Coronary artery (tissue), 2 donors: ENCODE measurements around the gene CTSO.
"Not testable (repeated sequence)": the region's sequence is repeated elsewhere in the genome, so short reads cannot be mapped to it uniquely, and the experiment has no call there.

Experiments used
- DNase-seq: peaks from one replicate; pipeline ENCODE4 v3.0.0-alpha.2; 2017; ENCODE audit warnings: low spot score
- H3K27ac ChIP-seq, 2 donors: fragments of 200-600 bp; sonication (generic); one replicate each; pipeline ENCODE4 v1.5.1; 2016 to 2019
- H3K4me3 ChIP-seq: fragments of 200-600 bp; sonication (generic); 2 replicates; pipeline ENCODE4 v1.5.1; 2016; ENCODE audit warnings: mild to moderate bottlenecking, moderate library complexity
- TF ChIP-seq, protein P1 (sequence below): fragments of 200-600 bp; sonication (generic); IDR thresholded peaks from one replicate; pipeline ENCODE4 v1.5.1; 2019; ENCODE audit warnings: antibody characterized with exemption

CTSO gene

DNA sequence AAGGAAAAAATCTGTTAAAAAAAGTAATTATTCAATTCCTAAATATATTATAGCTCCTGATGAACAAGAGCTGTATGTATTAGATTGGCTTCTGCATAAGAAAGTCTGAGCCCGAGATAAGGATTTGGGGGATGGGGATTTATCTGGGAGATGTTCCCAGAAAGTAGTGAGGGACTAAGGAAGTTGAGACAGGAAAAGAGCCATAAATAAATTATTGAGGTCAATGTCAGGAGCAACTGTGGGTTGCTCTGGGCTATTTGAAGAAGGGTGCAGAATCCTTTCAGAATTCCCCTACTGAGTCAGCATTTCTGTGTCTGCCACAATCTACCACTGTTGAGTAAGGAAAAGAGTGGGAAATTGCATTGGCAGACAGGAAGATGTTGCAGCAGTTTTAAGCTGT is 53.3 kb downstream of the CTSO start:
- Histone ChIP-seq H3K4me3 (no peak overlapping the region), H3K27ac (no peak overlapping the region)
- TF ChIP-seq, protein P1, sequence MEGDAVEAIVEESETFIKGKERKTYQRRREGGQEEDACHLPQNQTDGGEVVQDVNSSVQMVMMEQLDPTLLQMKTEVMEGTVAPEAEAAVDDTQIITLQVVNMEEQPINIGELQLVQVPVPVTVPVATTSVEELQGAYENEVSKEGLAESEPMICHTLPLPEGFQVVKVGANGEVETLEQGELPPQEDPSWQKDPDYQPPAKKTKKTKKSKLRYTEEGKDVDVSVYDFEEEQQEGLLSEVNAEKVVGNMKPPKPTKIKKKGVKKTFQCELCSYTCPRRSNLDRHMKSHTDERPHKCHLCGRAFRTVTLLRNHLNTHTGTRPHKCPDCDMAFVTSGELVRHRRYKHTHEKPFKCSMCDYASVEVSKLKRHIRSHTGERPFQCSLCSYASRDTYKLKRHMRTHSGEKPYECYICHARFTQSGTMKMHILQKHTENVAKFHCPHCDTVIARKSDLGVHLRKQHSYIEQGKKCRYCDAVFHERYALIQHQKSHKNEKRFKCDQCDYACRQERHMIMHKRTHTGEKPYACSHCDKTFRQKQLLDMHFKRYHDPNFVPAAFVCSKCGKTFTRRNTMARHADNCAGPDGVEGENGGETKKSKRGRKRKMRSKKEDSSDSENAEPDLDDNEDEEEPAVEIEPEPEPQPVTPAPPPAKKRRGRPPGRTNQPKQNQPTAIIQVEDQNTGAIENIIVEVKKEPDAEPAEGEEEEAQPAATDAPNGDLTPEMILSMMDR = no peak
- DNase-seq = no peak

DNA sequence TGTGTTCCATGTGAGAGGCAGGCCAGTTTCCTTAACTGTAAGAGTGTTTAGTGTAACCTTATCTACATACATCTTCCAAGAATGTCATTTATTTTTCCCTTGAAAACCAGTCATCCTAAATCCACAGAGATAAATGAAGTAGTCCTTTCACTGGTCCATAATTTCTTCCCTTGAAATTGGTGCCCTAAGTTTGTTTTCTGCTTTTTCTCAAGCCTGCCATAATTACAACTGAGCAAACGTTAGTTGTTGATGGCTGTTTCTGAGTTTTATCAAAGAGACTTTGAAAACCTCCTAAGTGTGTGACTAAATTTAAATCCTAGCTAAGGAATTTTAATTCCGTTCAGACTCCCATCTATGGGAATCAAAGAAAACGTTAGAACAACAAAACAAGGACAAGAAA is 53.8 kb downstream of the CTSO start:
- Histone ChIP-seq H3K4me3 (no peak overlapping the region), H3K27ac (no peak overlapping the region)
- DNase-seq = no peak
- TF ChIP-seq, protein P1 = no peak

DNA sequence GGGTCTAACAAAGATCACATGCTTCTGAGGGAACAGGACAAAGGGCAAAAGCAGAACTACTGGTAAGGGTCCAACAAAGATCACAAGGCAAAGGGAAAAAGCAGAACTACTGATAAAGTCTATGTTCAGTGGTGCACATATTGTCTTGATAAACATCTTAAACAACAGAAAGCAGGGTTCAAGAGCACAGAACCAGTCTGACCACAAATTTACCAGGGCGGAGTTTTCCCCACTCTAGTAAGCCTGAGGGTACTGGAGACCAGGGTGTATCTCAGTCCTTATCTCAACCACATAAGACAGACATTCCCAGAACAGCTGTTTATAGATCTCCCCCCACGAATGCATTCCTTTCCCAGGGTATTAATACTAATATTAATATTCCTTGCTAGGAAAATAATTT is 55.3 kb downstream of the CTSO start:
- not testable (repeated sequence) for H3K4me3 ChIP-seq, H3K27ac ChIP-seq, DNase-seq

DNA sequence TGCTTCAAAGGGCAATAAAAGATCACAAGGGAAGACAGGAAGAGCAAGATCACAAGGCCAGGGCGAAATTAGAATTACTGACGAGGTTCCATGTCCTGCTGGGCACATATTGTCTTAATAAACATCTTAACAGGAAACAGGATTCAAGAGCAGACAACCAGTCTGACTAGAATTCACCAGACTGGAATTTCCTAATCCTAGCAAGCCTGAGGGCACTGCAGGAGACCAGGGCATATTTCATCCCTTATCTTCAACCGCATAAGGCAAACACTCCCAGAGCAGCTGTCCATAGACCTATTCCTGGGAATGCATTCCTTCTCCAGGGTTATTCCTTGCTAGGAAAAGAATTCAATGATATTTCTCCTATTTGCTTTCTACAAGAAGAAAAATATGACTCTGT is 62.6 kb downstream of the CTSO start:
- TF ChIP-seq, protein P1 = no peak
- Histone ChIP-seq H3K27ac (no peak overlapping the region), H3K4me3 (no peak overlapping the region)
- DNase-seq = no peak

DNA sequence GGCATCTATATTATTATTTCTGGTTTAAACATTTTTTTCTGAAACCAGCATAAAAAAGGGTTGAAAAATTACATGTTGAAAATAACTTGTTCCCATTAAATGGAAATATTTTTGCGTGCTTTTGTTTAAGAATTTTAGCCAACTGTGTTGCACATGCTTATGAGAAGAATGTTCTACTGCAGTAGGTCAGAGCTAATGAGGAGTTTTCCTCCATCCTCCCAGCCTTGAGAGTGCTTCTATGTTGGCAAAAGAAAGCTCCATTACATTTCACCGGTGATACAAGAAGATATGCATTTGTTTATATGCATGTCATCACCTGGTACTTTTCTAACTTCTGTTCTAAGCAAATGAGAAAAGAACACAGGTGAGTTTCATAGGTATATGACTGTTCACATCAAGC is 63.7 kb downstream of the CTSO start:
- no peak overlapping the region for H3K27ac ChIP-seq
- no peak for DNase-seq
- TF ChIP-seq, protein P1 = no peak
- no peak overlapping the region for H3K4me3 ChIP-seq

DNA sequence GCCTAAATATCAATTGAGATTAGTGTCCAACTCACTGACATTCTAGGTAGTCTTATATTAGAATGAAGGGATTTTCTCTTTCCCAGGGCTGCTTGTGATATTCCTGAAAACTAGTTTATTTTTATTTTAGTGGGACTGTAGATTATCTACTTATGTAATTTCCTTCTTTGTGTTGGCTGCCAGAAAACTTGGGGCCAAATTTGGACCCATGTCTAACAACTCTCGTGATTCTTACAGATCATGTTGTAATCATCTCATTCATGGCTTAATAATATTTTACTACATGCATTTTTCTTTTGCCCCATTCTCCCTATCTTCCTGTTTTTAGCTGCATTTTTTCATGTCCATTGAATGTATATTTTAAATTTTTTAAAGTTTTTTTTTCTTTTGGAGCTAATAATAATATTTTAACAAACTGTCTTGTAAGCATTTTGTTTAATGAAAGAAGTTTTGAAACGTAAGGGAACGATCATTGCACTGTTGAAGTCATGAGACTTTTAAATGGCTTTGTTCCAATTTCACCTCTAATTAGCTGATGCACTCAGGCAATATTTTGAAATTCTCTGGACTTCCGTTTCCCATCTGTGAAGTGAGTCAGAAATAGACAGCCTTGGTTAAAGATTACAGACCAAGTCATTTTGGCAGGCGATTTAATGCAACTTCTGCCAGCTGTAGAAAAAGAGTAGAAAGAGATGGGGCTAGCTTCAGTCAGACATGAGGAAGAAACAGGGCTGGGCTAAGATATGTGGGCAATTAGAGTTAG is 64.5 kb downstream of the CTSO start:
- no peak for DNase-seq
- Histone ChIP-seq H3K27ac (no peak overlapping the region), H3K4me3 (no peak overlapping the region)
- TF ChIP-seq, protein P1 = no peak

DNA sequence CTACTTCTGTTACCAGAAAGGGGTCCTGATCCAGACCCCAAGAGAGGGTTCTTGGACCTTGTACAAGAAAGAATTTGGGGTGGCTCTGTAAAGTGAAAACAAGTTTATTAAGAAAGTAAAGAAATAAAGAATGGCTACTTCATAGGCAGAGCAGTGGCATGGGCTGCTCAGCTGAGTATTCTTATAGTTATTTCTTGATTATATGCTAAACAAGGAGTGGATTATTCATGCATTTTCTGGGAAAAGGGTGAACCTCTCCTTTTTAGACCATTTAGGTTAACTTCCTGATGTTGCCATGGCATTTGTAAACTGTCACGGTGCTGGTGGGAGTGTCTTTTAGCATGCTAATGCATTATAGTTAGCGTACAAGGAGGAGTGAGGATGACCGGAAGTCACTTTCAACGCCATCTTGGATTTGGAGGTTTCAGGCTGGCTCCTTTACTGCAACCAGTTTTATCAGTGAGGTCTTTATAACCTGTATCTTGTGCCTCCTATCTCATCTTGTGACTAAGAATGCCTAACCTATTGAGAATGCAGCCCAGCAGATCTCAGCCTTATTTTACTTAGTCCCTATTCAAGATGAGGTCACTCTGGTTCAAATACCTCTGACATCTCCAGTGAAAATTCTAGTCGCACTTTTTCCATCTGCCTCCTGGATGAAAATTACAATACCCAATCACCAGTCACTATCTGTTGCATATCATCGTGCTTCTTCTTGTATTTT is 65.7 kb downstream of the CTSO start:
- no peak overlapping the region for H3K27ac ChIP-seq
- DNase-seq = no peak

More for the DNA sequence above, 65.7 kb downstream of the CTSO start:
- no peak overlapping the region for H3K4me3 ChIP-seq
- TF ChIP-seq, protein P1 = no peak
